ENCODE measurements around the gene CLDN18. TPM values are rescaled to one million over a fixed set of nuclear protein-coding genes. Genes with fewer than 3 reads are reported as not detected.

The CLDN18 gene
- total and polyA plus RNA-seq, 10 of the 15 experiments (the other 5 are each of a cell fraction or from before 2014, with no cell fraction given) = 0.05 to 0.28 (median 0.18) TPM; not detected in 1

DNA sequence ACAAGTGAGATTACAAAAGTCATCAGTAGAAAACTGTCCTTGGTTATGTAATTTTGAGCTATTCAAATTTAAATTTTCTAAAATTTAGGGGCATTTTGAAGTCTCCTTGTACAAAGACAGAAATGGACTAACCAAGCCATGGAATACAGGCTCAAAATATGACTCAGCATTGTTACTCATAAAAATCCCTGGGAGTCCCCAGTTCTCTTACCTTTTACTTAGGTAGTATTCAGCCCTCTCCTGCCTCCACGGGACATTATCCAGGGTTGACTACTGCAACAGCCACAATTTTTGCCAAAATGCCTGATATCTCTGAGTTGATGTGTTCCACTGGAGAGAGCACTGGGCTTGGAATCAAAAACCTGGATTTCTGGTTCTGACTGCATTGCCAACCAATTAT is 25.0 kb downstream of the CLDN18 start (continued):
- TF ChIP-seq E2F8 (IDR thresholded peaks at IDR 0.05; ENCODE audit: low read depth, partially characterized antibody) (no peak), IKZF2 (IDR thresholded peaks at IDR 0.05) (peak; percentile 62 to 65; a peak in 3 of 4 replicates), RUNX3 (IDR thresholded peaks at IDR 0.05; ENCODE audit: low read length) (peak; percentile 50; the same call in 1 of the 2 replicates), MEF2A (IDR thresholded peaks at IDR 0.05; ENCODE audit: insufficient read depth, low read depth, low read length) (0 out of 2 replicates have a peak, but pooled peaks have one; percentile 14), RAD21 (IDR thresholded peaks at IDR 0.05; ENCODE audit: insufficient read depth, low read depth, low read length) (peak; percentile 7; the same call in 1 of the 2 replicates), NFIC (IDR thresholded peaks at IDR 0.05; ENCODE audit: low read depth, low read length) (peak; percentile 66; the same call in 1 of the 2 replicates), RELB (IDR thresholded peaks at IDR 0.05; ENCODE audit: low read depth) (peak; percentile 63; the same call in 1 of the 2 replicates)
- TF ChIP-seq, protein P1, sequence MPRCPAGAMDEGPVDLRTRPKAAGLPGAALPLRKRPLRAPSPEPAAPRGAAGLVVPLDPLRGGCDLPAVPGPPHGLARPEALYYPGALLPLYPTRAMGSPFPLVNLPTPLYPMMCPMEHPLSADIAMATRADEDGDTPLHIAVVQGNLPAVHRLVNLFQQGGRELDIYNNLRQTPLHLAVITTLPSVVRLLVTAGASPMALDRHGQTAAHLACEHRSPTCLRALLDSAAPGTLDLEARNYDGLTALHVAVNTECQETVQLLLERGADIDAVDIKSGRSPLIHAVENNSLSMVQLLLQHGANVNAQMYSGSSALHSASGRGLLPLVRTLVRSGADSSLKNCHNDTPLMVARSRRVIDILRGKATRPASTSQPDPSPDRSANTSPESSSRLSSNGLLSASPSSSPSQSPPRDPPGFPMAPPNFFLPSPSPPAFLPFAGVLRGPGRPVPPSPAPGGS (IDR thresholded peaks at IDR 0.05; ENCODE audit: borderline replicate concordance, insufficient read depth, low read depth, low read length, poor library complexity, severe bottlenecking) = peak; percentile 46
- TF ChIP-seq, protein P2, sequence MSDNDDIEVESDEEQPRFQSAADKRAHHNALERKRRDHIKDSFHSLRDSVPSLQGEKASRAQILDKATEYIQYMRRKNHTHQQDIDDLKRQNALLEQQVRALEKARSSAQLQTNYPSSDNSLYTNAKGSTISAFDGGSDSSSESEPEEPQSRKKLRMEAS (IDR thresholded peaks at IDR 0.05; ENCODE audit: low read depth, low read length) = no peak

All from GM12878 (cell line).